BE2C (cell line): Measurements from ENCODE around the gene COL23A1.
A peak's percentile ranks its signal among the peaks of the same experiment; 100 is the strongest.

ENCODE experiments used
- DNase-seq: peaks from one replicate; pipeline ENCODE4 v3.0.0-alpha.2; 2020
- H3K27me3 ChIP-seq: fragments of 250-450 bp; sonication (Bioruptor Pico); 2 replicates; pipeline ENCODE4 v1.5.1; 2020; ENCODE audit warnings: mild to moderate bottlenecking
- H3K36me3 ChIP-seq: fragments of 250-450 bp; sonication (Bioruptor Pico); 2 replicates; pipeline ENCODE4 v1.5.1; 2020; ENCODE audit warnings: mild to moderate bottlenecking
- H3K4me1 ChIP-seq: fragments of 250-450 bp; sonication (Bioruptor Pico); 2 replicates; pipeline ENCODE4 v1.5.1; 2020
- H3K4me3 ChIP-seq: 2 replicates; pipeline ENCODE4 v1.5.1; 2011; ENCODE audit warnings: low read depth, low read length
- H3K9me3 ChIP-seq: fragments of 250-450 bp; sonication (Bioruptor Pico); 2 replicates; pipeline ENCODE4 v1.5.1; 2020
- TF ChIP-seq, protein P1 (sequence below): IDR thresholded peaks from 2 replicates; pipeline ENCODE4 v1.5.1; 2012; ENCODE audit warnings: mild to moderate bottlenecking, low read depth, low read length

Gene COL23A1

DNA sequence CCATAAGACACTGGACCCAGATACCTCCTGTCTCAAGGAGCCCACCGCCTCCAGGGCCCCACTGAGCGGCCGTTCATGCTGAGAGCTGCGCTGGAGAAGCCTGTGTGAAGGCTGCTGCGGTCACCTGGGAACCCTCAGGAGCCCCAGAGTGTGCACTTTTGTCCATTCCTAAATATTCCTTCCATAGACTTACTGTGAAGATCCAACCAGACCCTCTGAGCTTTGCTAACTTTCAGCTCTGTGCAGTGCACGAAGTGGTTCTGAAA is 119.5 kb downstream of the COL23A1 start:
- Histone ChIP-seq H3K4me3 (no peak overlapping the region), H3K9me3 (no peaks in the 10 kb centered on the region), H3K36me3 (no peaks in the 10 kb centered on the region), H3K4me1 (peaks cover 11% of the 10 kb centered on the region), H3K27me3 (no peaks in the 10 kb centered on the region)
- TF ChIP-seq, protein P1, sequence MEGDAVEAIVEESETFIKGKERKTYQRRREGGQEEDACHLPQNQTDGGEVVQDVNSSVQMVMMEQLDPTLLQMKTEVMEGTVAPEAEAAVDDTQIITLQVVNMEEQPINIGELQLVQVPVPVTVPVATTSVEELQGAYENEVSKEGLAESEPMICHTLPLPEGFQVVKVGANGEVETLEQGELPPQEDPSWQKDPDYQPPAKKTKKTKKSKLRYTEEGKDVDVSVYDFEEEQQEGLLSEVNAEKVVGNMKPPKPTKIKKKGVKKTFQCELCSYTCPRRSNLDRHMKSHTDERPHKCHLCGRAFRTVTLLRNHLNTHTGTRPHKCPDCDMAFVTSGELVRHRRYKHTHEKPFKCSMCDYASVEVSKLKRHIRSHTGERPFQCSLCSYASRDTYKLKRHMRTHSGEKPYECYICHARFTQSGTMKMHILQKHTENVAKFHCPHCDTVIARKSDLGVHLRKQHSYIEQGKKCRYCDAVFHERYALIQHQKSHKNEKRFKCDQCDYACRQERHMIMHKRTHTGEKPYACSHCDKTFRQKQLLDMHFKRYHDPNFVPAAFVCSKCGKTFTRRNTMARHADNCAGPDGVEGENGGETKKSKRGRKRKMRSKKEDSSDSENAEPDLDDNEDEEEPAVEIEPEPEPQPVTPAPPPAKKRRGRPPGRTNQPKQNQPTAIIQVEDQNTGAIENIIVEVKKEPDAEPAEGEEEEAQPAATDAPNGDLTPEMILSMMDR: no peak
- DNase-seq: no peak

DNA sequence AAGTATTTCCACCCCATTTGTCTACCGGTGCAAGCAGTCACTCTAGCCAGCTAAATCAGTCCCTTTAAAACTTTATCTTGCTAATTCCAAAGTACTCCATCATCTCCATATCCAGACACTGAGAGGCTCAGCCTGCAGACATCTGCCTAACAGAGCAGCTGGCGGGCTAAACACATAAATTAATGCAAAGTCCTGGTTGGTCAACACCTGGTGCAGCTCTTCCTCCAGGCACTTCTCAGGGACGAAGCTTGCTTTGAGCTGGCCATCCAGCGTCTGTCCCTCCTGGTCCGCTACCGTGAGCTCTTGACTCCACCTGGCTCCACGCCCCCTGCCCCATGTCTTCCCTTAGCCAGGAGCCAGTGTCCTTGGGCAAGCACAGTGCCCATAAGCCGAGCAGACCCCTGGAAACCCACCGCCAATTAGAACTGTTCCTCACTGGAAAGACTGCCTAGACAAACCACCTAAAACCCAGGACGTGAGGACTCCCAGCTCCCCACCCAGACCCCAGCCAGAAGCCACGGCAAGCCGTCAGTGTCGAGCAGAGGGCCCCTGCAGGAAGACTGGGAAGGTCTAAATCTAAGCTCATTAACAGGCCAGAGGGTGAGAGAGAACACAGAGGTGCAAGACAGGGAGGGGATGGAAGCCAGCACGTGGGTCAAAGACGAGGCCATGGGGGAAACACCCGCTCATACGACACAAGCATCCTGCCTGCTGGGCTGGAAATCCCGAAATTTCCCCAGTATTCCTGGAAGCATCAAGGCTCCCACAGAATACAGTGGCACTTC is 120.0 kb downstream of the COL23A1 start:
- Histone ChIP-seq H3K9me3 (no peaks in the 10 kb centered on the region), H3K36me3 (no peaks in the 10 kb centered on the region), H3K27me3 (no peaks in the 10 kb centered on the region), H3K4me1 (peaks cover 11% of the 10 kb centered on the region), H3K4me3 (no peak overlapping the region)
- peak; percentile 34 for DNase-seq
- TF ChIP-seq, protein P1: no peak

DNA sequence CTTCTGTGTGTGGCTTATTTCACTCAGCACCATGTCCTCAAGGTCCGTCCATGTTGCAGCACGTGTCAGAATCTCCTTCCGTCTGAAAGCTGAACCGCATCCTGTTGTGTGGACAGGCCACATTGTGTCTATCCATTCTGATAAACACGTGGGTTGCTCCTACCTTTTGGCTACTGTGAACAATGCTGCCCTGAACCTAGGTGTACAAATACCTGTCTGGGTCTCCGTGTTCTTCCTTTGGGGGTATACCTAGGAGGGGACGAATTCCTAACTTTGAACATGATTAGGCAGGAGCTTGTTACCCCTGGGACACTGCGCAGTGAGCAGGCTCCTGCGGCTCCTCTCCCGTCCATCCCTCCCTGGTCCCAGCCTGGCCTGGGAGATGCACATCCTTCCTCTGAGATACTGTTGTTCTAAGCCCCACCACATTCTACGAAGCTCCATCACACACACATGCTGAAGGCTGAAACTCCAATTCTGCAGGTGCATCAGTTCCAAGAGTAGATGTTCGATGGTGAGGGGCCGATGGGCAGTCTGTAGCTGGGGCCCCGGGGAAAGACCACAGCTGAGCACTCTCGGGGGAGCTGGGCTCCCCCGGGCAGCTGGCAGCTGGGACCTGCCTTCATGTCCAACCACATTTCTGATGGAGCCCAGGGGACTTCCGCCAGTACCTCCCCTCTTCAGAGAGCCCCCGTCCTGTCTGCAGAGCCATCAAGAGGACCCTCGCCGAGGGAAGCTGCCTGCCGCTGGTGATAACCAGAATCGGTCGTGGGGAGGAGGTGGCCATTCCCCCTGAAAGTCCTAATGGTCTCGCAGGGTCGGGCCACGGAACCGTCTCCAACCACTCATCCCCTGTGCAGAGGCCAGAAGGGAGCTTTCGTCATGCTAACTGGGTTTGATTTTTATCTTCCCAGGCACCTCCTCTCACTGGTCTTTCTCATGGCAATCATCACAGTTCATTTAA is 120.9 kb downstream of the COL23A1 start:
- DNase-seq: no peak
- Histone ChIP-seq H3K9me3 (no peaks in the 10 kb centered on the region), H3K27me3 (no peaks in the 10 kb centered on the region), H3K4me3 (no peak overlapping the region), H3K4me1 (peaks cover 11% of the 10 kb centered on the region), H3K36me3 (no peaks in the 10 kb centered on the region)
- TF ChIP-seq, protein P1: no peak

DNA sequence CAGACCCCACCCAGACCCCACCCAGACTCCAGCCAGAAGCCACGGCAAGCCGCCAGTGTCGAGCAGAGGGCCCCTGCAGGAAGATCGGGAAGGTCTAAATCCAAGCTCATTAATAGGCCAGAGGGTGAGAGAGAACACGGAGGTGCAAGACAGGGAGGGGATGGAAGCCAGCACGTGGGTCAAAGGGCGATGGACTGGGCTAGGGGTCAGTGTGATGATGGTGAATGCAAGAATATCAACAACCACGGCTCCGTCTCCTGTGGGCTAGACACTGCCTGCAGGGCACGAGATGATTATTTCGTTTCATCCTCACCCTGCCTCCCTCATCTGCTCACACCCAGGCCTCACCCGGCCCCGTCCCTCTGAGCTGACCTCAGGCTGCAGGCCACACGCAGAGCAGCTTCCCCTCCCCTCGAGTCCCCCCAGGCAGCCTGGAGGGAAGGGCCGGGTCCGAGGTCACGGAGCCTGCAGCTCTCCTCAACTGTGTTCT is 122.0 kb downstream of the COL23A1 start:
- no peak overlapping the region for H3K4me3 ChIP-seq
- TF ChIP-seq, protein P1: no peak
- no peaks in the 10 kb centered on the region for H3K27me3 ChIP-seq
- H3K4me1 ChIP-seq: peaks cover 11% of the 10 kb centered on the region
- H3K9me3 ChIP-seq: no peaks in the 10 kb centered on the region
- H3K36me3 ChIP-seq: no peaks in the 10 kb centered on the region
- no peak for DNase-seq

DNA sequence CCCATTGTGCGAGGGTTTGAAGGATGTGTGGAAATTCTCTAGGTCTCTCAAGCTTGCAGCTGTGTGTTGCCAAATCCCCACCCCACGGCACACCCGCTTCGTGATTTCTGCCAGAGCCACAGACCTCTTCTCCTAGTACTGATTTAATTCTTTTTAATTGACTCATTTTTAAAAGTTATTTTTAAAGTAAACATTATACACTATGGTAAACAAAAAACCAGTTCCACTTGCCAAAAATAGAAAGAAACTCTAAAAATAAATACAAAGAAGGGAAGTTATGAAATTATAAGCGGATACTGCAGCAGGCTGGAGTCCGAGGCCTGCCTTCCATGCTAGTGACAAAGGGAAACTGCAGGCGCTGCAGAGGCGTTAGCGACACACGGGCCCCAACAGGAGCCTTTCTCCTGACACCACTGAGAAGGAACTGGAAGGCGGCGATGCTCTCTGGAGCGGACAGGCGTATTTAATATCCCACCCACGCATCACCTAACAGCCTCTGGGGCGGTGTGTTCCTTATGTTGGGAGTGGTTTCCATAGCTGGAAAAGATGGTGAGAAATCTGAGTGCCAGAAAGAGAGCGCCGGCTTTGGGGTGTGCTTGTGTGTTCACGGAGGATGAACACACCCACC is 122.5 kb downstream of the COL23A1 start:
- TF ChIP-seq, protein P1: no peak
- peaks cover 11% of the 10 kb centered on the region for H3K4me1 ChIP-seq
- no peaks in the 10 kb centered on the region for H3K27me3 ChIP-seq
- no peak for DNase-seq
- H3K4me3 ChIP-seq: no peak overlapping the region
- H3K36me3 ChIP-seq: no peaks in the 10 kb centered on the region
- no peaks in the 10 kb centered on the region for H3K9me3 ChIP-seq
